A549 (cell line): Measurements from ENCODE around the gene DSC1. TPM values are rescaled to one million over a fixed set of nuclear protein-coding genes. Genes with fewer than 3 reads are reported as not detected.

ENCODE experiments used
- ATAC-seq, 2 experiments: fragments of 200-7000 bp in 1 of 2; fragments of >200 bp in 1 of 2; cut with Nextera tagmentation in 1 of 2; cut with Tn5 transposase in 1 of 2; 3 replicates each; pipeline versions ENCODE4 v1.8.0 to v1.9.1; 2018 to 2020; ENCODE audit warnings: mild to moderate bottlenecking in 1 of 2, moderate library complexity in 1 of 2
- CTCF ChIA-PET: fragments of 300-600 bp; sonication (Branson Sonifier 250); formaldehyde crosslinking; extraction: SDS; loops from one replicate; lab custom pipeline; 2021; ENCODE audit warnings: antibody characterized with exemption, inconsistent platforms; lab: Yijun Ruan, JAX
- POLR2A ChIA-PET: fragments of 350-600 bp; formaldehyde crosslinking; extraction: SDS; loops from one replicate; lab custom pipeline; 2021; ENCODE audit warnings: antibody characterized with exemption, inconsistent platforms; lab: Yijun Ruan, JAX
- DNase-seq, 2 experiments: peaks; one replicate each; pipeline versions ENCODE4 v3.0.0 to v3.0.0-alpha.2; 2011 to 2016; ENCODE audit warnings: low read depth in 1 of 2, low spot score in 1 of 2
- FAIRE-seq: peaks from 2 replicates; lab custom pipeline; 2011; peaks lifted over from hg19 to GRCh38; lab: Jason Lieb, UNC
- H3K27ac ChIP-seq, 2 experiments: fragments of >200 bp; sonication (Bioruptor Twin); formaldehyde crosslinking; 3 replicates each; pipeline ENCODE4 v1.5.1; 2016 to 2017
- H3K4me1 ChIP-seq: fragments of >200 bp; sonication (Bioruptor Twin); formaldehyde crosslinking; 3 replicates; pipeline ENCODE4 v1.6.1; 2016
- H3K4me2 ChIP-seq: fragments of >200 bp; sonication (Bioruptor Twin); formaldehyde crosslinking; 3 replicates; pipeline ENCODE4 v1.6.1; 2016
- H3K4me3 ChIP-seq: fragments of >200 bp; sonication (Bioruptor Twin); formaldehyde crosslinking; 3 replicates; pipeline ENCODE4 v1.5.1; 2016
- H3K9me3 ChIP-seq: fragments of >200 bp; sonication (Bioruptor Twin); formaldehyde crosslinking; 3 replicates; pipeline ENCODE4 v1.6.1; 2016
- BHLHE40 ChIP-seq: IDR thresholded peaks from 2 replicates; pipeline ENCODE4 v1.6.1; 2012; ENCODE audit warnings: low read depth, low read length, inconsistent platforms
- CBX2 ChIP-seq: fragments of 200-600 bp; sonication (generic); IDR thresholded peaks from 2 replicates; pipeline ENCODE4 v1.6.1; 2016; ENCODE audit warnings: low read depth, mild to moderate bottlenecking, borderline replicate concordance
- CEBPB ChIP-seq, 2 experiments: fragments of >200 bp in 1 of 2; sonication (Bioruptor Twin) in 1 of 2; formaldehyde crosslinking in 1 of 2; IDR thresholded peaks; 2 replicates each; pipeline ENCODE4 v1.6.1; 2012 to 2016
- EP300 ChIP-seq, 2 experiments: fragments of >200 bp; sonication (Bioruptor Twin); formaldehyde crosslinking; IDR thresholded peaks; 2 replicates in 1 of 2; 3 replicates in 1 of 2; pipeline ENCODE4 v1.6.1; 2016 to 2017
- FOXS1 ChIP-seq: fragments of 250-450 bp; sonication (Bioruptor Pico); IDR thresholded peaks from 2 replicates; pipeline ENCODE4 v1.5.0; 2020; ENCODE audit warnings: mild to moderate bottlenecking, moderate library complexity
- GATA3 ChIP-seq: IDR thresholded peaks from 2 replicates; pipeline ENCODE4 v1.6.1; 2012; ENCODE audit warnings: borderline replicate concordance
- HEYL ChIP-seq: fragments of 250-450 bp; sonication (Bioruptor Pico); IDR thresholded peaks from 2 replicates; pipeline ENCODE4 v1.8.0; 2021; ENCODE audit warnings: mild to moderate bottlenecking, moderate library complexity
- HOXA7 ChIP-seq: fragments of 250-450 bp; sonication (Bioruptor Pico); IDR thresholded peaks from 2 replicates; pipeline ENCODE4 v1.5.0; 2020; ENCODE audit warnings: mild to moderate bottlenecking, moderate library complexity
- KDM5A ChIP-seq: fragments of 200-600 bp; sonication (generic); IDR thresholded peaks from 2 replicates; pipeline ENCODE4 v1.6.1; 2016; ENCODE audit warnings: antibody characterized with exemption, mild to moderate bottlenecking
- MAZ ChIP-seq: fragments of 150-350 bp; IDR thresholded peaks from 2 replicates; pipeline ENCODE4 v1.6.1; 2014; ENCODE audit warnings: antibody characterized with exemption, low read depth, low read length, borderline replicate concordance
- MYC ChIP-seq: IDR thresholded peaks from 2 replicates; pipeline ENCODE4 v1.6.1; 2012; ENCODE audit warnings: mild to moderate bottlenecking, inconsistent platforms, low read length, improper control_type of control experiment, borderline replicate concordance
- NPAS2 ChIP-seq: fragments of 250-450 bp; sonication (Bioruptor Pico); IDR thresholded peaks from 2 replicates; pipeline ENCODE4 v1.8.0; 2022; ENCODE audit warnings: mild to moderate bottlenecking, moderate library complexity, borderline replicate concordance
- PHF8 ChIP-seq: fragments of 200-600 bp; sonication (generic); IDR thresholded peaks from 2 replicates; pipeline ENCODE4 v1.6.1; 2016; ENCODE audit warnings: low read depth, mild to moderate bottlenecking, antibody characterized with exemption, moderate library complexity, borderline replicate concordance
- RARB ChIP-seq: fragments of 250-450 bp; sonication (Bioruptor Pico); IDR thresholded peaks from 2 replicates; pipeline ENCODE4 v1.8.0; 2021; ENCODE audit warnings: mild to moderate bottlenecking, moderate library complexity
- RFX5 ChIP-seq: fragments of 450-650 bp; IDR thresholded peaks from 2 replicates; pipeline ENCODE4 v1.7.1; 2014; ENCODE audit warnings: antibody characterized with exemption, mild to moderate bottlenecking, moderate library complexity
- SMC3 ChIP-seq: fragments of >200 bp; sonication (Bioruptor Twin); formaldehyde crosslinking; IDR thresholded peaks from 3 replicates; pipeline ENCODE4 v1.6.1; 2018; ENCODE audit warnings: inconsistent platforms
- ZSCAN20 ChIP-seq: fragments of 250-450 bp; sonication (Bioruptor Pico); IDR thresholded peaks from 2 replicates; pipeline ENCODE4 v1.8.0; 2022; ENCODE audit warnings: mild to moderate bottlenecking, moderate library complexity
- WGBS: methylation state at CpG from one replicate; pipeline ENCODE4 v1.1.6; 2017; ENCODE audit errors: missing lambda C conversion rate; 5-methylcytosine and 5-hydroxymethylcytosine counted together
- polyA plus RNA-seq, 4 experiments: library from polyadenylated mRNA; depleted of rRNA in 3 of 4; stranded (reverse); fragments of >200 nt; fragmentation: RNase III in 1 of 4; extraction: RNeasy Plus Mini Kit Qiagen cat#74134 plus additional on column Dnase treatment in 1 of 4; gene quantifications; 2 replicates in 3 of 4; 3 replicates in 1 of 4; pipeline ENCODE4 v1.2.3, GENCODE V29; 2011 to 2017

Gene DSC1
- polyA plus RNA-seq, 2 of the 4 experiments (the other 2 are of a cell fraction): not detected

DNA sequence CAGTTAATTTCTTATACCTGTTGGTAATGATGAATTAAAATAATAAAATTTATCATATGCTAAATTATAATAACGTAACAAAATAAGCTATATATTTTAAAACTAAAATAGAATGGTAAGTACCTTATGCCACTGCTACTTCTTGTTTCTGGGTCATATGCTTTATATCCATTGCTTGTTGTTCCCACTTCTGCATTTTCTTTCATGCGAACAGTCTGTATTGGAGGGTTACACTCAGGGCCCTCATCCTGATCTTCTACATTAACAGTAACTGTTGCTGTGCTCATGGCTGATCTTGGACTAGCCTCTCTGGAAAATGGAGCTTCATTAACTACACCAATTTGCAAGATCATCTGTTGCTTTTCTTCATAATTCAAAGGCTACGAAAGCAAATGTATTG, 82.7 kb downstream of the DSC1 start:
- TF ChIP-seq ZSCAN20: no peak
- TF ChIP-seq HOXA7 (CRISPR knock-in tag): no peak
- TF ChIP-seq CBX2: no peak
- TF ChIP-seq HEYL (CRISPR knock-in tag): no peak
- TF ChIP-seq CEBPB (IDR thresholded peaks at IDR 0.05): no peak
- no peak for TF ChIP-seq BHLHE40
- TF ChIP-seq RARB (CRISPR knock-in tag): no peak
- no peak for TF ChIP-seq MAZ
- no peak for TF ChIP-seq RFX5
- no peak for TF ChIP-seq NPAS2 (CRISPR knock-in tag)
- TF ChIP-seq MYC: no peak
- TF ChIP-seq GATA3: no peak
- TF ChIP-seq PHF8: no peak
- no peak for TF ChIP-seq SMC3
- TF ChIP-seq KDM5A: no peak
- TF ChIP-seq EP300 (IDR thresholded peaks at IDR 0.05): no peak
- no peak for TF ChIP-seq FOXS1 (CRISPR knock-in tag)
- TF ChIP-seq, all 56 proteins: peak for 0

More for the DNA sequence above, 82.7 kb downstream of the DSC1 start:
- ChIA-PET CTCF (interaction anchor here (0.6 kb wide), 1 partner anchor 17 kb away, joined by 3 read pairs; no protein-coding TSS in a partner anchor), POLR2A (no interaction called here)
- no peak overlapping the region for H3K4me3 ChIP-seq
- DNase-seq: no peak
- no peak overlapping the region for H3K4me2 ChIP-seq
- no peaks in the 10 kb centered on the region for H3K4me1 ChIP-seq
- FAIRE-seq: no peak
- H3K27ac ChIP-seq: no peak overlapping the region
- 91% methylated on average over 3 of the region's 3 CpGs for WGBS
- ATAC-seq: no peak
- H3K9me3 ChIP-seq: no peaks in the 10 kb centered on the region

Other genes with a start within 250 kb of the DSC1 start
- 2.2 and 2.9 TPM in 2 replicates for gene DSC3, start 120.1 kb downstream of the DSC1 start, polyA plus RNA-seq (2011; rRNA removed)
- 0.76 to 1.2 TPM (median 1.1 TPM) in 3 replicates for gene DSC3, start 120.1 kb downstream of the DSC1 start, polyA plus RNA-seq (2017; fragmentation: RNase III; extraction: RNeasy Plus Mini Kit Qiagen cat#74134 plus additional on column Dnase treatment)
- gene DSC2, start 60.4 kb downstream of the DSC1 start, polyA plus RNA-seq (2011; rRNA removed): 1.9 and 2.0 TPM in 2 replicates
- 0.63 to 0.87 TPM (median 0.73 TPM) in 3 replicates for gene DSC2, start 60.4 kb downstream of the DSC1 start, polyA plus RNA-seq (2017; fragmentation: RNase III; extraction: RNeasy Plus Mini Kit Qiagen cat#74134 plus additional on column Dnase treatment)
- not detected in 2 replicates for gene DSG1, start 155.3 kb upstream of the DSC1 start, polyA plus RNA-seq (2011; rRNA removed)
- gene DSG1, start 155.3 kb upstream of the DSC1 start, polyA plus RNA-seq (2017; fragmentation: RNase III; extraction: RNeasy Plus Mini Kit Qiagen cat#74134 plus additional on column Dnase treatment): not detected in 3 replicates
- gene DSG4, start 213.9 kb upstream of the DSC1 start, polyA plus RNA-seq (2011; rRNA removed): 0.03 and 0.07 TPM in 2 replicates
- not detected in 3 replicates for gene DSG4, start 213.9 kb upstream of the DSC1 start, polyA plus RNA-seq (2017; fragmentation: RNase III; extraction: RNeasy Plus Mini Kit Qiagen cat#74134 plus additional on column Dnase treatment)